HG03439 (cell line): ENCODE measurements around the gene PRRX1.

ENCODE experiments used
- ATAC-seq: cut with Tn5 transposase; IDR thresholded peaks from one replicate; pipeline ENCODE4 v1.9.1; 2021; ENCODE audit warnings: mild to moderate bottlenecking, moderate library complexity; ENCODE audit not compliant: unreplicated experiment

PRRX1 gene

GRCh38 chr1:170664093-170664827, at the start of gene PRRX1:
Gene PRRX1, plus strand, starts transcription at chr1:170664131. Its CDS starts 88 bp downstream, at chr1:170664219.
- no peak for ATAC-seq

- ATAC-seq = no peak
These were observed 46.2 kb upstream of the PRRX1 start for GRCh38 chr1:170617591-170618330.

- ATAC-seq = no peak
These were observed 45.5 kb upstream of the PRRX1 start for GRCh38 chr1:170618421-170618820.

- ATAC-seq = no peak
These were observed 44.5 kb upstream of the PRRX1 start for GRCh38 chr1:170619241-170620028.

- ATAC-seq = no peak
These were observed 43.8 kb upstream of the PRRX1 start for GRCh38 chr1:170620164-170620563.

- ATAC-seq = no peak
These were observed 40.8 kb upstream of the PRRX1 start for GRCh38 chr1:170623171-170623570.

- no peak for ATAC-seq
These were observed 39.8 kb upstream of the PRRX1 start for GRCh38 chr1:170624146-170624545.

GRCh38 chr1:170630977-170631376, 33.0 kb upstream of the PRRX1 start:
- ATAC-seq = no peak

- no peak for ATAC-seq
These were observed 29.6 kb upstream of the PRRX1 start for GRCh38 chr1:170634293-170634692.

- ATAC-seq = no peak
These were observed 29.0 kb upstream of the PRRX1 start for GRCh38 chr1:170634824-170635410.

GRCh38 chr1:170640581-170640980, 23.4 kb upstream of the PRRX1 start:
- no peak for ATAC-seq

- ATAC-seq = no peak
These were observed 6.6 kb upstream of the PRRX1 start for GRCh38 chr1:170657275-170657853.

- no peak for ATAC-seq
These were observed 4.4 kb upstream of the PRRX1 start for GRCh38 chr1:170659399-170660035.

GRCh38 chr1:170660281-170660713, 3.6 kb upstream of the PRRX1 start:
- ATAC-seq = no peak

- ATAC-seq = no peak
These were observed 2.9 kb upstream of the PRRX1 start for GRCh38 chr1:170660871-170661645.

GRCh38 chr1:170661646-170662411, 2.1 kb upstream of the PRRX1 start:
- no peak for ATAC-seq

GRCh38 chr1:170662561-170663403, 1.1 kb upstream of the PRRX1 start:
- ATAC-seq = no peak
